ENCODE measurements around the gene PRDM8. TPM values are rescaled to one million over a fixed set of nuclear protein-coding genes. Genes with fewer than 3 reads are reported as not detected.

The PRDM8 gene
- total RNA-seq, 4 donors from 2014 or later, result 4.5 to 13.1 (median 12.6) TPM

GRCh38 chr4:80232707-80233370 lies 35.5 kb downstream of the PRDM8 start:
- no peak overlapping the region for H3K4me3 ChIP-seq
- H3K9me3 ChIP-seq, result no peaks in the 10 kb centered on the region
- intact Hi-C loops (cut with DNase I; ENCODE audit: low total_unique reads), result no loop called here
- H3K36me3 ChIP-seq, result no peaks in the 10 kb centered on the region
- no peak for TF ChIP-seq POLR2A (IDR thresholded peaks at IDR 0.05)
- TF ChIP-seq, protein P1, sequence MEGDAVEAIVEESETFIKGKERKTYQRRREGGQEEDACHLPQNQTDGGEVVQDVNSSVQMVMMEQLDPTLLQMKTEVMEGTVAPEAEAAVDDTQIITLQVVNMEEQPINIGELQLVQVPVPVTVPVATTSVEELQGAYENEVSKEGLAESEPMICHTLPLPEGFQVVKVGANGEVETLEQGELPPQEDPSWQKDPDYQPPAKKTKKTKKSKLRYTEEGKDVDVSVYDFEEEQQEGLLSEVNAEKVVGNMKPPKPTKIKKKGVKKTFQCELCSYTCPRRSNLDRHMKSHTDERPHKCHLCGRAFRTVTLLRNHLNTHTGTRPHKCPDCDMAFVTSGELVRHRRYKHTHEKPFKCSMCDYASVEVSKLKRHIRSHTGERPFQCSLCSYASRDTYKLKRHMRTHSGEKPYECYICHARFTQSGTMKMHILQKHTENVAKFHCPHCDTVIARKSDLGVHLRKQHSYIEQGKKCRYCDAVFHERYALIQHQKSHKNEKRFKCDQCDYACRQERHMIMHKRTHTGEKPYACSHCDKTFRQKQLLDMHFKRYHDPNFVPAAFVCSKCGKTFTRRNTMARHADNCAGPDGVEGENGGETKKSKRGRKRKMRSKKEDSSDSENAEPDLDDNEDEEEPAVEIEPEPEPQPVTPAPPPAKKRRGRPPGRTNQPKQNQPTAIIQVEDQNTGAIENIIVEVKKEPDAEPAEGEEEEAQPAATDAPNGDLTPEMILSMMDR (IDR thresholded peaks at IDR 0.05), result no peak
- no peak overlapping the region for H3K27ac ChIP-seq
- no peak for DNase-seq
- no peaks in the 10 kb centered on the region for H3K4me1 ChIP-seq
- H3K27me3 ChIP-seq, result no peaks in the 10 kb centered on the region

GRCh38 chr4:80233390-80233789 lies 36.1 kb downstream of the PRDM8 start:
- no peak for TF ChIP-seq POLR2A (IDR thresholded peaks at IDR 0.05)
- TF ChIP-seq, protein P1 (IDR thresholded peaks at IDR 0.05), result no peak

GRCh38 chr4:80235451-80235850 lies 38.1 kb downstream of the PRDM8 start:
- no peaks in the 10 kb centered on the region for H3K36me3 ChIP-seq
- no peaks in the 10 kb centered on the region for H3K27me3 ChIP-seq
- H3K27ac ChIP-seq, result no peak overlapping the region
- TF ChIP-seq POLR2A (IDR thresholded peaks at IDR 0.05), result no peak
- TF ChIP-seq, protein P1 (IDR thresholded peaks at IDR 0.05), result no peak
- no peak for DNase-seq
- H3K9me3 ChIP-seq, result no peaks in the 10 kb centered on the region
- H3K4me1 ChIP-seq, result no peaks in the 10 kb centered on the region
- intact Hi-C loops (cut with DNase I; ENCODE audit: low total_unique reads), result no loop called here
- no peak overlapping the region for H3K4me3 ChIP-seq

More at GRCh38 chr4:80233390-80233789, 36.1 kb downstream of the PRDM8 start:
- intact Hi-C loops (cut with DNase I; ENCODE audit: low total_unique reads), result no loop called here
- no peaks in the 10 kb centered on the region for H3K9me3 ChIP-seq
- H3K4me3 ChIP-seq, result no peak overlapping the region
- no peaks in the 10 kb centered on the region for H3K4me1 ChIP-seq
- no peaks in the 10 kb centered on the region for H3K27me3 ChIP-seq
- no peak overlapping the region for H3K27ac ChIP-seq
- H3K36me3 ChIP-seq, result no peaks in the 10 kb centered on the region
- DNase-seq, result no peak

DNA sequence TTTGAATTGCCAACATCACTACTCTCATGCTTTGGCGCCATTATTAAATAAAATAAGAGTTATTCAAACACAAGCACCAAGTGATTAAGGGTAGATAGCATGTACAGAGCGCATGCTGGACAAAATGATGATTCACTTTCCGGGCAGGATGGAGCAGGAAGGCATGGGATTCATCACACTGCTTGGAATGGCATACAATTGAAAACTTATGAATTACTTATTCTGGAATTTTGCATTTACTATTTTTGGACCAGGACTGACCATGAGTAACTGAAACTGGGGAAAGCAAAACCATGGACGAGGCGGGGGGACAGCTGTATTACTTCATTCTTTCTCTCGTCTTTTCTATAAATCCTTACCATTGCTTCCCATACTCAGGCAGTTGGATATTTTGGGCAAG lies 40.7 kb downstream of the PRDM8 start:
- Histone ChIP-seq H3K4me3 (no peak overlapping the region), H3K27ac (no peak overlapping the region), H3K4me1 (no peaks in the 10 kb centered on the region), H3K9me3 (no peaks in the 10 kb centered on the region), H3K27me3 (no peaks in the 10 kb centered on the region), H3K36me3 (no peaks in the 10 kb centered on the region)
- DNase-seq, result no peak
- TF ChIP-seq POLR2A (IDR thresholded peaks at IDR 0.05), result no peak
- TF ChIP-seq, protein P1 (IDR thresholded peaks at IDR 0.05), result no peak
- intact Hi-C loops (cut with DNase I; ENCODE audit: low total_unique reads), result no loop called here

GRCh38 chr4:80239480-80240150 lies 42.3 kb downstream of the PRDM8 start:
- H3K27me3 ChIP-seq, result no peaks in the 10 kb centered on the region
- no peaks in the 10 kb centered on the region for H3K9me3 ChIP-seq
- no peaks in the 10 kb centered on the region for H3K36me3 ChIP-seq
- H3K4me1 ChIP-seq, result no peaks in the 10 kb centered on the region
- no peak for TF ChIP-seq POLR2A (IDR thresholded peaks at IDR 0.05)
- TF ChIP-seq, protein P1 (IDR thresholded peaks at IDR 0.05), result no peak
- no peak overlapping the region for H3K4me3 ChIP-seq
- intact Hi-C loops (cut with DNase I; ENCODE audit: low total_unique reads), result no loop called here
- no peak for DNase-seq
- H3K27ac ChIP-seq, result no peak overlapping the region

Measured in uterus (tissue), 4 donors.